CD4-positive, alpha-beta T cell (primary cell): ENCODE measurements around the gene DLGAP5. TPM values are rescaled to one million over a fixed set of nuclear protein-coding genes. Genes with fewer than 3 reads are reported as not detected.

Experiments
- ATAC-seq: fragments of 200-7000 bp; cut with Tn5 transposase; one replicate; pipeline ENCODE4 v1.10.0; 2022; ENCODE audit warnings: mild to moderate bottlenecking; ENCODE audit not compliant: poor library complexity
- CTCF ChIA-PET: fragments of 350-600 bp; sonication (Branson Sonifier 250); formaldehyde crosslinking; loops from one replicate; lab custom pipeline; 2021; ENCODE audit warnings: antibody characterized with exemption, inconsistent platforms; lab: Charles Lee
- POLR2A ChIA-PET: fragments of 350-600 bp; sonication (Branson Sonifier 250); formaldehyde crosslinking; loops from one replicate; lab custom pipeline; 2021; ENCODE audit warnings: antibody characterized with exemption, inconsistent platforms; lab: Charles Lee
- DNase-seq, 14 experiments: peaks; one replicate each; pipeline ENCODE4 v3.0.0-alpha.2; 2013 to 2020; ENCODE audit warnings: mixed read lengths in 2 of 14
- H3K27ac ChIP-seq, 2 donors: one replicate each; pipeline versions ENCODE4 v1.5.1 to v1.7.0; 2013; ENCODE audit warnings: low read length in 2 of 2, low read depth in 1 of 2, mild to moderate bottlenecking in 1 of 2
- H3K27me3 ChIP-seq, 2 experiments: 1 replicate in 1 of 2; 2 replicates in 1 of 2; pipeline versions ENCODE4 v1.6.1 to v1.7.0; 2013; ENCODE audit warnings: low read length in 2 of 2, control low read depth in 1 of 2, mild to moderate bottlenecking in 1 of 2, moderate library complexity in 1 of 2; ENCODE audit not compliant: insufficient read depth in 2 of 2, control insufficient read depth in 1 of 2
- H3K36me3 ChIP-seq: one replicate; pipeline ENCODE4 v1.6.1; 2013; ENCODE audit warnings: low read length, control low read depth; ENCODE audit not compliant: insufficient read depth
- H3K4me1 ChIP-seq: one replicate; pipeline ENCODE4 v1.6.1; 2013; ENCODE audit warnings: low read length, control low read depth; ENCODE audit not compliant: insufficient read depth
- H3K4me3 ChIP-seq: one replicate; pipeline ENCODE4 v1.5.1; 2013; ENCODE audit warnings: mild to moderate bottlenecking, low read length, moderate library complexity
- H3K9me3 ChIP-seq, 2 experiments: 1 replicate in 1 of 2; 2 replicates in 1 of 2; pipeline versions ENCODE4 v1.6.1 to v1.7.0; 2013; ENCODE audit warnings: low read length in 2 of 2, mild to moderate bottlenecking in 2 of 2, control low read depth in 1 of 2, moderate library complexity in 1 of 2; ENCODE audit not compliant: control insufficient read depth in 1 of 2, insufficient read depth in 1 of 2
- H3K27ac Mint-ChIP-seq: one replicate; pipeline ENCODE4 v1.8.0; 2020; ENCODE audit warnings: mixed read lengths
- H3K27me3 Mint-ChIP-seq: one replicate; pipeline ENCODE4 v1.8.0; 2021; ENCODE audit warnings: mixed read lengths
- H3K36me3 Mint-ChIP-seq: one replicate; pipeline ENCODE4 v1.8.0; 2021; ENCODE audit warnings: low read depth, mixed read lengths
- H3K4me1 Mint-ChIP-seq: one replicate; pipeline ENCODE4 v1.8.0; 2021; ENCODE audit warnings: low read depth, mixed read lengths
- H3K4me3 Mint-ChIP-seq: one replicate; pipeline ENCODE4 v1.8.0; 2020; ENCODE audit warnings: mild to moderate bottlenecking, mixed read lengths
- H3K9me3 Mint-ChIP-seq: one replicate; pipeline ENCODE4 v1.8.0; 2020; ENCODE audit warnings: mixed read lengths
- CTCF ChIP-seq: fragments of 200-600 bp; IDR thresholded peaks from one replicate; pipeline ENCODE4 v1.8.0; 2022; ENCODE audit warnings: antibody characterized with exemption, mild to moderate bottlenecking
- intact Hi-C, 2 experiments: fragments of 100-400 bp; cut with DNase I in 1 of 2; cut with micrococcal nuclease in 1 of 2; formaldehyde crosslinking; loops; one replicate each; pipeline versions ENCODE4 v1.15.1 to v1.9.0; 2023 to 2025; cut with DNase I, micrococcal nuclease
- total RNA-seq, 174 experiments: library from RNA in 2 of 174; stranded (reverse) in 2 of 174; gene quantifications; one replicate each; pipeline ENCODE4 v1.2.3 and lab custom pipeline; 2021 to 2026

The DLGAP5 gene
- total RNA-seq, 2 experiments from 2014 or later = 0.25 TPM; not detected in 1

GRCh38 chr14:55136885-55137786, 54.2 kb downstream of the DLGAP5 start:
- CTCF ChIA-PET = no interaction called here
- H3K36me3 Mint-ChIP-seq = no peaks in the 10 kb centered on the region
- DNase-seq = no peak

GRCh38 chr14:55136241-55136640, 55.1 kb downstream of the DLGAP5 start:
- TF ChIP-seq CTCF = no peak
- Mint-ChIP-seq H3K4me1 (no peaks in the 10 kb centered on the region), H3K36me3 (no peaks in the 10 kb centered on the region), H3K9me3 (no peaks in the 10 kb centered on the region), H3K27me3 (peaks cover 9% of the 10 kb centered on the region), H3K4me3 (no peak overlapping the region), H3K27ac (no peak overlapping the region)
- Histone ChIP-seq H3K36me3 (peaks cover 13% of the 10 kb centered on the region), H3K27me3 (no peaks in the 10 kb centered on the region), H3K27ac (no peak overlapping the region), H3K9me3 (no peaks in the 10 kb centered on the region), H3K4me1 (peaks cover 6% of the 10 kb centered on the region), H3K4me3 (no peak overlapping the region)
- CTCF ChIA-PET = no interaction called here
- no peak for ATAC-seq
- DNase-seq = no peak
- POLR2A ChIA-PET = no interaction called here
- intact Hi-C loops = no loop called here

More at GRCh38 chr14:55136885-55137786, 54.2 kb downstream of the DLGAP5 start:
- Histone ChIP-seq H3K4me3 (no peak overlapping the region), H3K27ac (no peak overlapping the region), H3K4me1 (no peaks in the 10 kb centered on the region), H3K9me3 (no peaks in the 10 kb centered on the region), H3K36me3 (peaks cover 15% of the 10 kb centered on the region), H3K27me3 (no peaks in the 10 kb centered on the region)
- Mint-ChIP-seq H3K4me3 (no peak overlapping the region), H3K4me1 (no peaks in the 10 kb centered on the region), H3K27me3 (peaks cover under 1% of the 10 kb centered on the region), H3K27ac (no peak overlapping the region), H3K9me3 (no peaks in the 10 kb centered on the region)
- POLR2A ChIA-PET = interaction anchor here (1.3 kb wide), 1 partner anchor 18 kb away, joined by 8 read pairs; no protein-coding TSS in a partner anchor
- ATAC-seq = no peak
- intact Hi-C loops = no loop called here
- no peak for TF ChIP-seq CTCF

DNA sequence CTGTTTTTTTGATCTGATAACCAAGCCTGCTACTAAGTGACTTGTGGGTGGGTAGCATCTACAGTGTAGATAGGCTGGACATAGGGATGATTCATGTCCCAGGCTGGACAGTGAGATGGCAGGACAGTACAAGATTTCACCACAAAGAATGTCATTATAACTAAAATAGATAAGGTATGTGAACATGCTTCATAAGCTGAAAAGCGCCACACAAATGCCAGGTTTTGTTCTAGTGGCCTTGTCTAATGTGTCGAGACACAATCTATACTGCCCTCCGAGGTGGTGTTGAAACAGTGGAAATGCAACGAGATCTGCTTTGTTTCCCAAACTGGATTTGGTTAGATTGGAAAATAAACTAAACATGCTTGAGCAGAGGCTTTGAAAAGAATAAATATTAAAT, 58.0 kb downstream of the DLGAP5 start:
- Mint-ChIP-seq H3K36me3 (no peaks in the 10 kb centered on the region), H3K27me3 (peaks cover 31% of the 10 kb centered on the region), H3K27ac (no peak overlapping the region), H3K4me1 (peaks cover 4% of the 10 kb centered on the region), H3K4me3 (no peak overlapping the region), H3K9me3 (no peaks in the 10 kb centered on the region)
- POLR2A ChIA-PET = no interaction called here
- no peaks in the 10 kb centered on the region for H3K36me3 ChIP-seq
- H3K4me1 ChIP-seq = peaks cover 25% of the 10 kb centered on the region
- H3K4me3 ChIP-seq = no peak overlapping the region
- no peak overlapping the region for H3K27ac ChIP-seq
- no peak for TF ChIP-seq CTCF
- CTCF ChIA-PET = no interaction called here
- no peaks in the 10 kb centered on the region for H3K9me3 ChIP-seq
- peaks cover 6 to 11% of the 10 kb centered on the region in 2 experiments for H3K27me3 ChIP-seq
- DNase-seq (peak in 1 of 14 experiments; percentile 21), ATAC-seq (no peak)
- intact Hi-C loops = no loop called here
